Erythroblast (primary cell): ENCODE measurements around the gene GPC6.

Experiments used
- GATA1 ChIP-seq: IDR thresholded peaks from 2 replicates; pipeline ENCODE4 v1.6.1; 2011; ENCODE audit warnings: low read depth, mild to moderate bottlenecking, control low read depth, low read length, moderate library complexity
- POLR2A ChIP-seq: IDR thresholded peaks from 2 replicates; pipeline ENCODE4 v1.6.1; 2011; ENCODE audit warnings: mild to moderate bottlenecking, low read length

DNA sequence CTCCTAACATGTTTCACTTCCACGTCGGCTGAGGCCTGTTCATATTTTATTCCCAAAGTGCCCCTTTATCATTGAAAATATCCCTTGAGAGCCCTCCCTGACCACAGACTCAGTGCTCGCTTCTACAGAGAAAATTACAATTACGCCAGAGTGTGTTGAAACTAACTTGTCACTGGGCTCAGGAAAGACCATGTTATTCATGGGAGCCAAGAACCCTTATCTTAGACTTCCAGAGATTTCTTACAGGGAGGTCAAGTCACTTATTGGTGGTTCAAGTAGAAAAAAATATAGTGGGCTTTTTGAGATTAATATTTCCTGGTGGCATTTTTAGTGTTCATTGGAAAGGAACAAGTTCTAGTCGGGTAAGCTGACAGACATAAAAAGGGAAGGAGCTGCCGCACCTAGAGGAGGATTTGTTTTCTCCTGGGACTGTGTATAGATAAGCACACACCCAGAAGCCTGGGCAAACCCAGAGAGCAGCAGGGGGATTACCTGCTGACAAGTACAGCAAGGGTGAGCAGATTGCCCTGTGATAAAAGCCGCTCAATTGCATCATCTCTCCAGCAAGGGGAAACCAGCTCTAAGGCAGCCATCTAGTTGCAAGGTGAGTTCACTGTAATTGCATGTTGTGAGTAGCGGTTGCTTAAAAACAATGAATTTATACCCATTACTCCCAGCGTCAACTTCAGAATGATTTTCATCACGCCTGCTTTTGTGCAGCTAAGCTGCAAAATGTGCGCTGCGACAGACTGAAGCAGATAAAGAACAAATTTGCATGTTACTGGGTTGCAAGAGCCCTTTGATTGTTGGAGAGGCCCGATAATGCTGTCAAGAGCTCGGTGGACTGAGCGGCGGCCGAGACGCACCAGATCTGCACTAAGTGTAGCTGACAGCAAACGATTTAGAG is 1206.7 kb downstream of the GPC6 start:
- no peak for TF ChIP-seq POLR2A
- TF ChIP-seq GATA1: no peak
